Uterus (tissue), 4 donors: ENCODE measurements around the gene LRGUK. TPM values are rescaled to one million over a fixed set of nuclear protein-coding genes. Genes with fewer than 3 reads are reported as not detected.

Experiments
- DNase-seq, 2 donors: peaks; one replicate each; pipeline ENCODE4 v3.0.0-alpha.2; 2019 to 2020
- H3K27ac ChIP-seq, 2 donors: fragments of 200-600 bp; sonication (generic); 1 replicate in 1 of 2; 2 replicates in 1 of 2; pipeline ENCODE4 v1.5.1; 2016 to 2018
- H3K27me3 ChIP-seq, 2 donors: fragments of 200-600 bp; sonication (generic); one replicate each; pipeline ENCODE4 v1.5.1; 2018 to 2019; ENCODE audit warnings: control low read depth in 1 of 2
- H3K36me3 ChIP-seq, 2 donors: fragments of 200-600 bp; sonication (generic); one replicate each; pipeline ENCODE4 v1.5.1; 2019; ENCODE audit warnings: control low read depth in 1 of 2
- H3K4me1 ChIP-seq, 2 donors: fragments of 200-600 bp; sonication (generic); one replicate each; pipeline ENCODE4 v1.5.1; 2018 to 2019; ENCODE audit warnings: control low read depth in 1 of 2
- H3K4me3 ChIP-seq, 2 donors: fragments of 200-600 bp; sonication (generic); 1 replicate in 1 of 2; 2 replicates in 1 of 2; pipeline ENCODE4 v1.5.1; 2018 to 2019; ENCODE audit warnings: mild to moderate bottlenecking in 1 of 2
- H3K9me3 ChIP-seq, 2 donors: fragments of 200-600 bp; sonication (generic); one replicate each; pipeline ENCODE4 v1.5.1; 2019; ENCODE audit warnings: control low read depth in 1 of 2
- CTCF ChIP-seq, 4 experiments: fragments of 200-600 bp in 2 of 4; fragments of 450-650 bp in 2 of 4; sonication (generic) in 2 of 4; IDR thresholded peaks; one replicate each; pipeline ENCODE4 v1.5.1; 2016 to 2019; ENCODE audit warnings: antibody characterized with exemption in 4 of 4, mild to moderate bottlenecking in 2 of 4, moderate library complexity in 1 of 4
- POLR2A ChIP-seq, 2 donors: fragments of 450-650 bp; IDR thresholded peaks; one replicate each; pipeline ENCODE4 v1.6.1; 2016; ENCODE audit warnings: antibody characterized with exemption in 2 of 2, mild to moderate bottlenecking in 1 of 2, moderate library complexity in 1 of 2
- intact Hi-C: fragments of 100-400 bp; cut with DNase I; formaldehyde crosslinking; loops from one replicate; pipeline ENCODE4 v1.15.1; 2023; ENCODE audit warnings: low total_unique reads
- total RNA-seq, 4 donors: library from RNA; depleted of rRNA in 3 of 4; stranded (reverse); fragments of >200 nt in 3 of 4; gene quantifications; one replicate each; pipeline versions ENCODE4 v1.1.0 to v1.2.4, GENCODE V29; 2014 to 2023
- donor health status: DM: yes; HTN: yes; CAD: no.

LRGUK gene
- total RNA-seq, 4 donors from 2014 or later = 0.91 to 3.8 (median 1.3) TPM; not detected in 1

DNA sequence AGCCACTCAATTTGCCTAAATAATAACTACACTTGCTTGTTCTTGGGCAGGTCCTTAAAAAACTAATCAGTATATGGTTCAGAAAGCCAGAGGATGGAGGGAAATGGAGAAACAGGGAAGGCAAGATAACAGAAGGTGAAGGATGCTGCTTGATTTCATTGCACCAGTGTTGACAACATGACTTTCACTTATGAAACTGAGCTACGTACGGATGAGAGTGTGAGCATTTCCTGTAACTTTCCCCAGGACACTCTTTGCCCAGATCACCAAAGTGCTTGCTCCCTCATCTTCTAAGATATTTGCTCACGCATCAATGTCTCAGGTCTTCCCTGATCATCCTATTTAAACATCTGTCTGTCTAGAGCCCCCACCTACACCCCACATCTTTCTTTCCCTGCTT, 152.2 kb downstream of the LRGUK start:
- Histone ChIP-seq H3K27me3 (no peaks in the 10 kb centered on the region), H3K4me3 (no peak overlapping the region), H3K9me3 (no peaks in the 10 kb centered on the region), H3K36me3 (no peaks in the 10 kb centered on the region), H3K27ac (no peak overlapping the region), H3K4me1 (no peaks in the 10 kb centered on the region)
- TF ChIP-seq POLR2A (IDR thresholded peaks at IDR 0.05) (no peak), CTCF (IDR thresholded peaks at IDR 0.05) (no peak)
- no peak for DNase-seq
- intact Hi-C loops = no loop called here

- Histone ChIP-seq H3K27ac (no peak overlapping the region), H3K9me3 (no peaks in the 10 kb centered on the region), H3K27me3 (no peaks in the 10 kb centered on the region), H3K4me3 (no peak overlapping the region), H3K36me3 (no peaks in the 10 kb centered on the region), H3K4me1 (no peaks in the 10 kb centered on the region)
- DNase-seq = no peak
- intact Hi-C loops = no loop called here
- TF ChIP-seq POLR2A (IDR thresholded peaks at IDR 0.05) (no peak), CTCF (IDR thresholded peaks at IDR 0.05) (no peak)
Measured at GRCh38 chr7:134279898-134280297, 152.8 kb downstream of the LRGUK start.

DNA sequence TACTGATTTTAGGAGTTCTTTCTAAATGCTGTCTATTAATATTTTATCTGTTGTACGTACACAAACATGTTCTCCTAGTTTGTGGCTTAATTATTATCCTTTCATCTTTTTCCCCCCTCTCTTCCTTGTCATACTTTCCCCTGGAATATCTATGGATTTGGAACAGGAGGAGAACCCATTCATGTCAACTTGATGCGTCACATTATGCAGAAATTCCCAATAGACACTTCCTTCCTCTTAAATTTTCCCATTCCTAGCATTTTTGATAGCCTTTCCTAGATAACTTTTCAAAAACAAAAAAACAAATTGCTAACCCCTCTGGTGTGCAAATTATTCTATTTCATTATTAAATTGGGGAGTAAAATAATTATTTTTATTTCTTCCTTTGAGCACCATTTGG, 153.4 kb downstream of the LRGUK start:
- H3K27ac ChIP-seq = no peak overlapping the region
- H3K36me3 ChIP-seq = no peaks in the 10 kb centered on the region
- no peaks in the 10 kb centered on the region for H3K27me3 ChIP-seq
- H3K4me3 ChIP-seq = no peak overlapping the region
- H3K4me1 ChIP-seq = no peaks in the 10 kb centered on the region
- intact Hi-C loops = no loop called here
- no peak for DNase-seq
- no peak for TF ChIP-seq CTCF (IDR thresholded peaks at IDR 0.05)
- TF ChIP-seq POLR2A (IDR thresholded peaks at IDR 0.05) = no peak
- H3K9me3 ChIP-seq = no peaks in the 10 kb centered on the region

DNA sequence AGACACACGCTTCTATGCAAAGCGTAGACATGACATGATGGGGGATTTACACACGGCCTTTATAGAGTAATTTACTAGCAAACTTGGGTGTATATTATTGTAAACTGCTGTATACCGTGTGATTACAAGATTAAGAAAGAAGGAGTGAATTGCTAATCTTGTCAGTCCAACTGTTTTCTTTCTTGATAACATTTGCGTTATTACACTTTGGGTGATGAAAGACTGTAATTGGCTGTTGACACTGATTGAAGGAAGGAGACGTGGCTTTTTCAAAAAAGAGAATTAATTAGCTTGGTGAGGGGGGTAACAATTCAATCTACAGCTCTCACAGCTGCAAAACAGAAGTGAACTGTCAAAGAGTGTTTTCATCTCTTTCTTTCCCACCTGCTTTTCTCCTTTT, 156.9 kb downstream of the LRGUK start:
- no peaks in the 10 kb centered on the region for H3K27me3 ChIP-seq
- H3K9me3 ChIP-seq = no peaks in the 10 kb centered on the region
- TF ChIP-seq POLR2A (IDR thresholded peaks at IDR 0.05) = no peak
- TF ChIP-seq CTCF (IDR thresholded peaks at IDR 0.05) = no peak
- intact Hi-C loops = no loop called here
- H3K27ac ChIP-seq = no peak overlapping the region
- peaks cover 0 to 5% of the 10 kb centered on the region in 2 donors for H3K4me1 ChIP-seq
- no peaks in the 10 kb centered on the region for H3K36me3 ChIP-seq
- no peak for DNase-seq
- H3K4me3 ChIP-seq = no peak overlapping the region

DNA sequence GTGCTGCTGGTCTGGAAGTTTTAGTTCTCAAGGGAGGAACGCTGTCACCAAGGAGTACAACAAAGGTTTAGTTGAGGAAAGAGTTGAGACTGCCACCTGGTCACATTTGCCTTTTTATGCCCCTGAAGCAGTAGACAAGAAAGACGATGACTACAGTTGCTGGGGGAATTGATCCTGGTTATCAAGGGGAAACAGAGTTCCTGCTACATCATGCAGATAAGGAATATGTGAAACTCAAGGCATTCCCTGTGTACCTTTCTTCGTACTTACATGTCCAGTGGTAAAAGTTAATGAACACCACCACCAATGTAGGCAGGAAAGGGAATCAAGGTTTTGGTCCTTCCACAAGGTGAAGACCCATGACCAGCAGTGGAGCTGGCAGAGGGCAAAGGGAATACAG, 157.8 kb downstream of the LRGUK start:
- Histone ChIP-seq H3K4me1 (peaks cover 0 to 5% of the 10 kb centered on the region in 2 donors), H3K27me3 (no peaks in the 10 kb centered on the region), H3K9me3 (no peaks in the 10 kb centered on the region), H3K27ac (no peak overlapping the region), H3K4me3 (no peak overlapping the region), H3K36me3 (no peaks in the 10 kb centered on the region)
- intact Hi-C loops = no loop called here
- no peak for TF ChIP-seq CTCF (IDR thresholded peaks at IDR 0.05)
- no peak for TF ChIP-seq POLR2A (IDR thresholded peaks at IDR 0.05)
- no peak for DNase-seq
